Stimulated activated naive CD8-positive, alpha-beta T cell treated with anti-CD3 and anti-CD28 coated beads, Interleukin-15, Interleukin-2, amounts not matched to agents 100 ng/mL and 50 ng/mL, for 24 hours (primary cell): Measurements from ENCODE around the gene IFT81.

ENCODE experiments used
- H3K27ac Mint-ChIP-seq: one replicate; pipeline ENCODE4 v1.8.0; 2021; ENCODE audit warnings: mild to moderate bottlenecking, mixed read lengths
- H3K27me3 Mint-ChIP-seq: one replicate; pipeline ENCODE4 v1.8.0; 2021; ENCODE audit warnings: mixed read lengths
- H3K36me3 Mint-ChIP-seq: one replicate; pipeline ENCODE4 v1.8.0; 2021; ENCODE audit warnings: low read depth, mixed read lengths
- H3K4me1 Mint-ChIP-seq: one replicate; pipeline ENCODE4 v1.8.0; 2021; ENCODE audit warnings: low read depth, mixed read lengths
- H3K4me3 Mint-ChIP-seq: one replicate; pipeline ENCODE4 v1.8.0; 2021; ENCODE audit warnings: mild to moderate bottlenecking, mixed read lengths
- H3K9me3 Mint-ChIP-seq: one replicate; pipeline ENCODE4 v1.8.0; 2021; ENCODE audit warnings: mixed read lengths

Gene IFT81

DNA sequence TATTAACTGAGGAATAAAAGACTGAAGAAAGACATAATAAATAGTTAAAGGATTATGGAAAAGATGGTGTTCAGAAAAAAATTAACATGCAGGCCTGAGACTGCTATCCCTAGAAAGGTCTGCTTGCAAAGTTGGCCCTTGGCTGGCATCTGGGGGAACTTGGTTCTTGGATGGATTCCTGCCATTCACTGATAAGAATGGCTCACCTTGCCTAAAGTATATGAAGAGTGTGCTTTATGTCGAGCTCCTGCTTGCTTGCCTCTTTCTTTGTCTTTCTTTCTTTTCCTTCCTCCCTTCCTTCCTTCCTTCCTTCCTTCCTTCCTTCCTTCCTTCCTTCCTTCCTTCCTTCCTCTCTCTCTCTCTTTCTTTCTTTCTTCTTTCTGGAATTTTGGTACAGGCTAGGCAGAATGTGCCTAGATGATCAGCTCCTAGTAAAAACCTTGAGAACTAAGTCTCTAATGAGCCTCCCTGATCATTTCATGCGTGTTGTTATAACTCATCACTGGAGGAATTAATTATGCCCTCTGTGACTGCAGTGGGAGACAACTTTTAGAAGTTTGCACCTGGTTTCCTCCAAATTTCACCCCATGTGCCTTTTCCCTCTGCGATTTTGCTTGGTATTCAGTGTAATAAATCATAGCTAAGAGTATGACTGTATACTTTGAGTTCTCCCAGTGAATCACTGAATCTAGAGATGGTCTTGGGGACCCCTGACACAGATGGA lies 44.7 kb downstream of the IFT81 start:
- no peaks in the 10 kb centered on the region for H3K9me3 Mint-ChIP-seq
- peaks cover 3% of the 10 kb centered on the region for H3K36me3 Mint-ChIP-seq
- no peak overlapping the region for H3K4me3 Mint-ChIP-seq
- H3K27me3 Mint-ChIP-seq: no peaks in the 10 kb centered on the region
- H3K4me1 Mint-ChIP-seq: no peaks in the 10 kb centered on the region
- H3K27ac Mint-ChIP-seq: no peak overlapping the region

- Mint-ChIP-seq H3K9me3 (no peaks in the 10 kb centered on the region), H3K27me3 (no peaks in the 10 kb centered on the region), H3K4me1 (no peaks in the 10 kb centered on the region), H3K4me3 (no peak overlapping the region), H3K36me3 (peaks cover 3% of the 10 kb centered on the region), H3K27ac (no peak overlapping the region)
Measured at GRCh38 chr12:110170535-110171185, 46.5 kb downstream of the IFT81 start.

- H3K27ac Mint-ChIP-seq: no peak overlapping the region
- H3K36me3 Mint-ChIP-seq: peaks cover 3% of the 10 kb centered on the region
Measured at GRCh38 chr12:110171186-110171538, 47.0 kb downstream of the IFT81 start.

DNA sequence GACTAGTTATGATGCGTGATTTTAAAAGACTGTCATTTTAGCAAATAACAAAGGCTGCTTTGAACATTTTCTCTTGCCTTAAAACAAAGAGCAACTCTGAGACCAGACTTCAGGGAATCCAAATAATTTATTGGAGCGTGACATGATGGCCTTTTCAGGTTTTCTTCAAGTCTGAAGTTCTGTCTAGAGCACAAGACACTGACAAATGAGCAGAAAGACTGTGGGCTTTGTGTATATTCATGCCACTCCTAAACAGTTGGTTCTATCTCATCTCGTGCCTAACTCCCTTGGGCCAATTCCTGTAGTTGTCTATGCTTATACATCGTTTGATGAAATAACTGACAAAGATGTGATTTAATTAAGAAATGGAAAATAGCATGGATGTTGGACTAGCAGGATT lies 47.5 kb downstream of the IFT81 start:
- Mint-ChIP-seq H3K4me3 (no peak overlapping the region), H3K4me1 (no peaks in the 10 kb centered on the region), H3K27me3 (no peaks in the 10 kb centered on the region), H3K27ac (no peak overlapping the region), H3K9me3 (no peaks in the 10 kb centered on the region), H3K36me3 (peaks cover 3% of the 10 kb centered on the region)

More at GRCh38 chr12:110171186-110171538, 47.0 kb downstream of the IFT81 start:
- Mint-ChIP-seq H3K4me1 (no peaks in the 10 kb centered on the region), H3K4me3 (no peak overlapping the region), H3K9me3 (no peaks in the 10 kb centered on the region), H3K27me3 (no peaks in the 10 kb centered on the region)

DNA sequence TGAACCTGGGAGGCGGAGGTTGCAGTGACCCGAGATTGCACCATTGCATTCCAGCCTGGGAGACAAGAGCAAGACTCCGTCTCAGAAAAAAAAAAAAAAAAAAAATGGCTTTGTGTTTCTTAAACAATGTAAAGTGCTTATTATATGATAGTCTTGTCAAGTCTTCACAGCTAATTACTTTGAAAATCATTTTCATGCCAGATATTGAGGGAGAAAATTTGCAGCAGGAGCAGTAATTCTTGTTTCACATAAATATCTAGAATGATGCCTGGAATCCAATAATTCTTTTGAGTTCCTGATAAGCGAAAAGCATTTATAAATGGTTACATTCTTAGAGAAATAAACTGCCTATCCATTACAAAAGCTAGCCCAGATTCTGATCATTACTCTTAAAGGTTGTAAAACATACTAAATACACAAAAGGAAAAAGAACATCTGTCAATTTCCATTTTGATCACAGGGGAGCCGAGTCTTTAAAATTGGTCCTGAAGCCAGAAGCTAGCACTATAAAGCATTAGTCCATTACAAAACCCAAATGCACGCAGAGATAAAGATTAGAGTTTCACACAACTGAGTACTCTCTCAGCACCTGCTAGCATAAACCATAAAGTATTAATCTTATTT lies 50.3 kb downstream of the IFT81 start:
- no peak overlapping the region for H3K4me3 Mint-ChIP-seq
- H3K27ac Mint-ChIP-seq: no peak overlapping the region
- peaks cover 3% of the 10 kb centered on the region for H3K36me3 Mint-ChIP-seq
- no peaks in the 10 kb centered on the region for H3K9me3 Mint-ChIP-seq
- H3K27me3 Mint-ChIP-seq: no peaks in the 10 kb centered on the region
- H3K4me1 Mint-ChIP-seq: no peaks in the 10 kb centered on the region

DNA sequence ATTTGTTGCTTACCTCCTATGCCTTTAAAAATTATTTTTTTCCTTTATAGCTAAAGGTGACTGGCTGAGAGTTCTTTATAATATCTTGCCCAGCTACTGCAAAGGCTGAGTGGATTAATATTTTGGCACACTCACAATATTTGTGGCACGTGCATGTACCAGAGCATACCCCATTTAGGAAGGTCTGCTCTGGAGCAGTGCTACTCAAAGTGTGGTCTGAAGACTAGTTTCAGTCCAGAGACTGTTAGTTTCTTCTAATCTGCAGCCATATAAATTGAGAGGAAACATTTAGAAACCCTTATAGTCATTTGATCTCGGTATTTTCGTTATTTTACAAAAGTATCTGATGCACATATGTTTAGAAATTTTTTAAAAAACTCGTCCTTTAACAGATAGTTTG lies 51.0 kb downstream of the IFT81 start:
- Mint-ChIP-seq H3K36me3 (peaks cover under 1% of the 10 kb centered on the region), H3K4me3 (no peak overlapping the region), H3K9me3 (no peaks in the 10 kb centered on the region), H3K4me1 (no peaks in the 10 kb centered on the region), H3K27me3 (no peaks in the 10 kb centered on the region), H3K27ac (no peak overlapping the region)

- Mint-ChIP-seq H3K4me3 (no peak overlapping the region), H3K27ac (no peak overlapping the region), H3K27me3 (no peaks in the 10 kb centered on the region), H3K9me3 (no peaks in the 10 kb centered on the region), H3K4me1 (no peaks in the 10 kb centered on the region), H3K36me3 (no peaks in the 10 kb centered on the region)
Measured at GRCh38 chr12:110176745-110177144, 52.6 kb downstream of the IFT81 start.

DNA sequence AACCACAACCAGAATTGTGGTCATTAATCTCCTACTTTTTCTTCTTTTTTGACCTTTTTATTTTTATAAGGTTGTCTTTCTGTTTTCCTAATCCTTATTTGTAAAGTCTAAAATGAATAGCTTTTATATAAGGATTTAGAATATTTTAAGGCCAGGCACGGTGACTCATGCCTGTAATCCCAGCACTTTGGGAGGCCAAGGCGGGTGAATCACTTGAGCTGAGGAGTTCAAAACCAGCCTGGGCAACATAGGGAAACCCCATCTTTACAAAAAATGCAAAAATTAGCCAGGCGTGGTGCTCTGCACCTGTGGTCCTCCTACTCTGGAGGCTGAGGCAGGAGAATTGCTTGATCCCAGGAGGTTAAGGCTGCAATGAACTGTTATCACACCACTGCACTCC lies 55.1 kb downstream of the IFT81 start:
- H3K4me1 Mint-ChIP-seq: no peaks in the 10 kb centered on the region
- H3K9me3 Mint-ChIP-seq: no peaks in the 10 kb centered on the region
- H3K4me3 Mint-ChIP-seq: no peak overlapping the region
- H3K27me3 Mint-ChIP-seq: no peaks in the 10 kb centered on the region
- H3K27ac Mint-ChIP-seq: no peak overlapping the region
- no peaks in the 10 kb centered on the region for H3K36me3 Mint-ChIP-seq

GRCh38 chr12:110180591-110181005 lies 56.4 kb downstream of the IFT81 start:
- Mint-ChIP-seq H3K9me3 (no peaks in the 10 kb centered on the region), H3K27ac (no peak overlapping the region), H3K27me3 (no peaks in the 10 kb centered on the region), H3K36me3 (no peaks in the 10 kb centered on the region), H3K4me1 (no peaks in the 10 kb centered on the region), H3K4me3 (no peak overlapping the region)

GRCh38 chr12:110182281-110182680 lies 58.1 kb downstream of the IFT81 start:
- Mint-ChIP-seq H3K36me3 (peaks cover 10% of the 10 kb centered on the region), H3K27me3 (no peaks in the 10 kb centered on the region), H3K4me1 (no peaks in the 10 kb centered on the region), H3K27ac (no peak overlapping the region), H3K4me3 (no peak overlapping the region), H3K9me3 (peaks cover 12% of the 10 kb centered on the region)

GRCh38 chr12:110183386-110183785 lies 59.2 kb downstream of the IFT81 start:
- H3K36me3 Mint-ChIP-seq: peaks cover 10% of the 10 kb centered on the region
- no peak overlapping the region for H3K27ac Mint-ChIP-seq
- no peaks in the 10 kb centered on the region for H3K27me3 Mint-ChIP-seq
- no peaks in the 10 kb centered on the region for H3K4me1 Mint-ChIP-seq
- peaks cover 12% of the 10 kb centered on the region for H3K9me3 Mint-ChIP-seq
- no peak overlapping the region for H3K4me3 Mint-ChIP-seq

DNA sequence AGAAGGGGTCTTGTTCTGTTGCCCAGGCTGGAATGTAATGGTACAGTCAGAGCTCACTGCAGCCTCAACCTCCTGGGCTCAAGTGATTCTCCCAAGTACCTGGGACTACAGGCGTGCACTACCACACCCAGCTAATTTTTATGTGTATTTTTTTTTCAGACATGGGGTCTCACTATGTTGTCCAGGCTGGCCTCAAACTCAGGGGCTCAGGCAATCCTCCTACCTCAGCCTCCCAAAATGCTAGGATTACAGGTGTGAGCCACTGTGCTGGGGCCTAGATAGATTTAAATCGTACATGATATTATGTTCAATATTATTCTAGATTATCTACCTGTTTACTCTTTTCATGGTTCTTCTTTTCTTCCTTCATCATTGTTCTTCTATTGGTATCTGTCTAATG lies 61.5 kb downstream of the IFT81 start:
- Mint-ChIP-seq H3K4me1 (no peaks in the 10 kb centered on the region), H3K4me3 (no peak overlapping the region), H3K9me3 (peaks cover 12% of the 10 kb centered on the region), H3K27me3 (no peaks in the 10 kb centered on the region), H3K27ac (no peak overlapping the region), H3K36me3 (peaks cover 10% of the 10 kb centered on the region)

DNA sequence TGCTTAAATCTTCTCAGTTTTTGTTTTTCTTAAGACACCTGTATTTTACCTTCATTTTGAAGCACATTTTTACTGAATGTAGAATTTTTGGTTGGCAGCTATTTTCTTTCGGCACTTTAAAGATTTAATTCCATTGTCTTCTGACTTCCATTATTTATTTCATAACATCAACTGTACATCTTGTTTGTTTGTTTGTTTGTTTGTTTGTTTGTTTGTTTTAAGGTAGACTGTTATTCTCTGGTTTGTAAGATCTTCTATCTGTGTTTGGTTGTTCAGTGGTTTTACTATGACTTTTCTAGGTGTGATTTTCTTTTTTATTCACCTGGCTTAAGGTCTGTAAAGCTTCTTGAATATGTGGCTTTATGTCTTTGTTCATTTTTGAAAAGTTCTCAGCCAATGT lies 61.9 kb downstream of the IFT81 start:
- Mint-ChIP-seq H3K9me3 (peaks cover 12% of the 10 kb centered on the region), H3K4me1 (no peaks in the 10 kb centered on the region), H3K27ac (no peak overlapping the region), H3K27me3 (no peaks in the 10 kb centered on the region), H3K4me3 (no peak overlapping the region), H3K36me3 (peaks cover 10% of the 10 kb centered on the region)

DNA sequence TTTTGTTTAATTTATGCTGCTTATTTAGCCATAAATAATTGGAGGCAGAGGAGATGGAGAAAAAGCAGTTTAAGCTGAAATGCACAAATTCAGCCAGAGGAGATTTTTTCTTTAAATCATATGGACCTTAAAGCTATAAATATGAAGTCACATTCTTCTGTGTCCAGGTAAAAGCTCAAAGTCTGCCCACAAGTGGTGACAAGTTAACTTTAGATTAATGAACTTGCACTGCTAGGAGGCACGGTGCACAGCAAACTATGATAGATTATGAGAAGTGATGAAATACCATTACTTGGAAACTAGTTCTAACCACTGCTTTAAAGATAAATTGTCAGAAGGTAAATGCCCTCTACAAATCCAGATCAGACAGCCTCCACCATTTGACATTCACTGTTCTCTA lies 69.0 kb downstream of the IFT81 start:
- Mint-ChIP-seq H3K27ac (no peak overlapping the region), H3K36me3 (peaks cover 3% of the 10 kb centered on the region), H3K4me3 (no peak overlapping the region), H3K9me3 (no peaks in the 10 kb centered on the region), H3K4me1 (no peaks in the 10 kb centered on the region), H3K27me3 (no peaks in the 10 kb centered on the region)

DNA sequence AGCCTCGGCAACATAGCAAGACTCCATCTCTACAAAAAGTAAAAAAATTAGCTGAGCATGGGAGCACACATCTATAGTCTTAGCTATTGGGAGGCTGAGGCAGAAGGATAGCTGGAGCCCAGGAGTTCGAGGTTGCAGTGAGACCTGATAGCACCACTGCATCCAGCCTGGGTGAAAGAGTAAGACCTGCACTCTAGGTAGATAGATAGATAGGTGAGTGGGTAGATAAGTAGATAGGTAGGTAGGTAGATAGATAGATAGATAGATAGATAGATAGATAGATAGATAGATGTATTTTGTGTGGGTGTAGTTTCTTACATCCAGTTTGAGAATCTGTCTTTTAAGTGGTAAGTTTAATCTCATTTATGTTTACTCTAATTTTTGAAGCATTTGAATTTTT lies 72.8 kb downstream of the IFT81 start:
- H3K4me1 Mint-ChIP-seq: peaks cover 8% of the 10 kb centered on the region
- H3K27ac Mint-ChIP-seq: no peak overlapping the region
- no peaks in the 10 kb centered on the region for H3K27me3 Mint-ChIP-seq
- peaks cover 3% of the 10 kb centered on the region for H3K36me3 Mint-ChIP-seq
- H3K9me3 Mint-ChIP-seq: no peaks in the 10 kb centered on the region
- H3K4me3 Mint-ChIP-seq: no peak overlapping the region
